ENCODE measurements around the gene APOBEC3F.
"Not testable (repeated sequence)": the region's sequence is repeated elsewhere in the genome, so short reads cannot be mapped to it uniquely, and the experiment has no call there.

DNA sequence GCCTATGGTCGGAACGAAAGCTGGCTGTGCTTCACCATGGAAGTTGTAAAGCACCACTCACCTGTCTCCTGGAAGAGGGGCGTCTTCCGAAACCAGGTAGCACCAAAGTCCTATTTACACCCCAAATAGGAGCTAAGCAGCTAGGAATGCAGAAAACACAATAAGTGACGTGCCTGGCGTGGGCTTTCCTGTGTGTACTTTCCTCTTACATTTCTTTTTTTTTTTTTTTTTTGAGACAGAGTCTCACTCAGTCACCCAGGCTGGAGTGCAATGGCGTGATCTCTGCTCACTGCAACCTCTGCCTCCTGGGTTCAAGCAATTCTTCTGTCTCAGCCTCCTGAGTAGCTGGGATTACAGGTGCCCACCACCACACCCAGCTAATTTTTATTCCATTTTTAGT is 8.8 kb downstream of the APOBEC3F start:
- not testable (repeated sequence) for TF ChIP-seq POLR2AphosphoS5 (IDR thresholded peaks at IDR 0.05; ENCODE audit: low read depth, low read length); RCOR1 (IDR thresholded peaks at IDR 0.05; ENCODE audit: low read length); FOXM1 (IDR thresholded peaks at IDR 0.05; ENCODE audit: low read depth); RFX5 (IDR thresholded peaks at IDR 0.05; ENCODE audit: low read length); TEAD4 (IDR thresholded peaks at IDR 0.05; ENCODE audit: borderline replicate concordance, insufficient read depth); RAD21 (IDR thresholded peaks at IDR 0.05; ENCODE audit: low read length); SIN3A (IDR thresholded peaks at IDR 0.05; ENCODE audit: borderline replicate concordance, low read depth, low read length)
- TF ChIP-seq, protein P1, sequence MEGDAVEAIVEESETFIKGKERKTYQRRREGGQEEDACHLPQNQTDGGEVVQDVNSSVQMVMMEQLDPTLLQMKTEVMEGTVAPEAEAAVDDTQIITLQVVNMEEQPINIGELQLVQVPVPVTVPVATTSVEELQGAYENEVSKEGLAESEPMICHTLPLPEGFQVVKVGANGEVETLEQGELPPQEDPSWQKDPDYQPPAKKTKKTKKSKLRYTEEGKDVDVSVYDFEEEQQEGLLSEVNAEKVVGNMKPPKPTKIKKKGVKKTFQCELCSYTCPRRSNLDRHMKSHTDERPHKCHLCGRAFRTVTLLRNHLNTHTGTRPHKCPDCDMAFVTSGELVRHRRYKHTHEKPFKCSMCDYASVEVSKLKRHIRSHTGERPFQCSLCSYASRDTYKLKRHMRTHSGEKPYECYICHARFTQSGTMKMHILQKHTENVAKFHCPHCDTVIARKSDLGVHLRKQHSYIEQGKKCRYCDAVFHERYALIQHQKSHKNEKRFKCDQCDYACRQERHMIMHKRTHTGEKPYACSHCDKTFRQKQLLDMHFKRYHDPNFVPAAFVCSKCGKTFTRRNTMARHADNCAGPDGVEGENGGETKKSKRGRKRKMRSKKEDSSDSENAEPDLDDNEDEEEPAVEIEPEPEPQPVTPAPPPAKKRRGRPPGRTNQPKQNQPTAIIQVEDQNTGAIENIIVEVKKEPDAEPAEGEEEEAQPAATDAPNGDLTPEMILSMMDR (IDR thresholded peaks at IDR 0.05) = not testable (repeated sequence)
- TF ChIP-seq, protein P2, sequence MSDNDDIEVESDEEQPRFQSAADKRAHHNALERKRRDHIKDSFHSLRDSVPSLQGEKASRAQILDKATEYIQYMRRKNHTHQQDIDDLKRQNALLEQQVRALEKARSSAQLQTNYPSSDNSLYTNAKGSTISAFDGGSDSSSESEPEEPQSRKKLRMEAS (IDR thresholded peaks at IDR 0.05; ENCODE audit: low read depth) = not testable (repeated sequence)
- TF ChIP-seq, protein P3, sequence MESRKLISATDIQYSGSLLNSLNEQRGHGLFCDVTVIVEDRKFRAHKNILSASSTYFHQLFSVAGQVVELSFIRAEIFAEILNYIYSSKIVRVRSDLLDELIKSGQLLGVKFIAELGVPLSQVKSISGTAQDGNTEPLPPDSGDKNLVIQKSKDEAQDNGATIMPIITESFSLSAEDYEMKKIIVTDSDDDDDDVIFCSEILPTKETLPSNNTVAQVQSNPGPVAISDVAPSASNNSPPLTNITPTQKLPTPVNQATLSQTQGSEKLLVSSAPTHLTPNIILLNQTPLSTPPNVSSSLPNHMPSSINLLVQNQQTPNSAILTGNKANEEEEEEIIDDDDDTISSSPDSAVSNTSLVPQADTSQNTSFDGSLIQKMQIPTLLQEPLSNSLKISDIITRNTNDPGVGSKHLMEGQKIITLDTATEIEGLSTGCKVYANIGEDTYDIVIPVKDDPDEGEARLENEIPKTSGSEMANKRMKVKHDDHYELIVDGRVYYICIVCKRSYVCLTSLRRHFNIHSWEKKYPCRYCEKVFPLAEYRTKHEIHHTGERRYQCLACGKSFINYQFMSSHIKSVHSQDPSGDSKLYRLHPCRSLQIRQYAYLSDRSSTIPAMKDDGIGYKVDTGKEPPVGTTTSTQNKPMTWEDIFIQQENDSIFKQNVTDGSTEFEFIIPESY (IDR thresholded peaks at IDR 0.05; ENCODE audit: borderline replicate concordance, low read depth) = not testable (repeated sequence)
- TF ChIP-seq, protein P4, sequence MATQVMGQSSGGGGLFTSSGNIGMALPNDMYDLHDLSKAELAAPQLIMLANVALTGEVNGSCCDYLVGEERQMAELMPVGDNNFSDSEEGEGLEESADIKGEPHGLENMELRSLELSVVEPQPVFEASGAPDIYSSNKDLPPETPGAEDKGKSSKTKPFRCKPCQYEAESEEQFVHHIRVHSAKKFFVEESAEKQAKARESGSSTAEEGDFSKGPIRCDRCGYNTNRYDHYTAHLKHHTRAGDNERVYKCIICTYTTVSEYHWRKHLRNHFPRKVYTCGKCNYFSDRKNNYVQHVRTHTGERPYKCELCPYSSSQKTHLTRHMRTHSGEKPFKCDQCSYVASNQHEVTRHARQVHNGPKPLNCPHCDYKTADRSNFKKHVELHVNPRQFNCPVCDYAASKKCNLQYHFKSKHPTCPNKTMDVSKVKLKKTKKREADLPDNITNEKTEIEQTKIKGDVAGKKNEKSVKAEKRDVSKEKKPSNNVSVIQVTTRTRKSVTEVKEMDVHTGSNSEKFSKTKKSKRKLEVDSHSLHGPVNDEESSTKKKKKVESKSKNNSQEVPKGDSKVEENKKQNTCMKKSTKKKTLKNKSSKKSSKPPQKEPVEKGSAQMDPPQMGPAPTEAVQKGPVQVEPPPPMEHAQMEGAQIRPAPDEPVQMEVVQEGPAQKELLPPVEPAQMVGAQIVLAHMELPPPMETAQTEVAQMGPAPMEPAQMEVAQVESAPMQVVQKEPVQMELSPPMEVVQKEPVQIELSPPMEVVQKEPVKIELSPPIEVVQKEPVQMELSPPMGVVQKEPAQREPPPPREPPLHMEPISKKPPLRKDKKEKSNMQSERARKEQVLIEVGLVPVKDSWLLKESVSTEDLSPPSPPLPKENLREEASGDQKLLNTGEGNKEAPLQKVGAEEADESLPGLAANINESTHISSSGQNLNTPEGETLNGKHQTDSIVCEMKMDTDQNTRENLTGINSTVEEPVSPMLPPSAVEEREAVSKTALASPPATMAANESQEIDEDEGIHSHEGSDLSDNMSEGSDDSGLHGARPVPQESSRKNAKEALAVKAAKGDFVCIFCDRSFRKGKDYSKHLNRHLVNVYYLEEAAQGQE (IDR thresholded peaks at IDR 0.05; ENCODE audit: low read depth, low read length) = not testable (repeated sequence)
